ENCODE measurements around the gene DEUP1. TPM values are rescaled to one million over a fixed set of nuclear protein-coding genes. Genes with fewer than 3 reads are reported as not detected.

Gene DEUP1
- total RNA-seq, 2 donors from 2014 or later = not detected

GRCh38 chr11:93361435-93361834 is 30.9 kb downstream of the DEUP1 start:
- Histone ChIP-seq H3K4me3 (no peak overlapping the region), H3K27me3 (no peaks in the 10 kb centered on the region), H3K9me3 (peaks cover 0 to 13% of the 10 kb centered on the region in 2 donors), H3K27ac (no peak overlapping the region), H3K4me1 (no peaks in the 10 kb centered on the region), H3K36me3 (no peaks in the 10 kb centered on the region)
- TF ChIP-seq CTCF (IDR thresholded peaks at IDR 0.05) = peak in 1 of 2 donors; percentile 41
- DNase-seq (ENCODE audit: low spot score) = no peak

- no peak overlapping the region for H3K27ac ChIP-seq
- H3K36me3 ChIP-seq = no peaks in the 10 kb centered on the region
- no peak for TF ChIP-seq CTCF (IDR thresholded peaks at IDR 0.05)
- H3K4me3 ChIP-seq = no peak overlapping the region
- no peaks in the 10 kb centered on the region for H3K9me3 ChIP-seq
- no peaks in the 10 kb centered on the region for H3K27me3 ChIP-seq
- no peaks in the 10 kb centered on the region for H3K4me1 ChIP-seq
- DNase-seq (ENCODE audit: low spot score) = no peak
These were observed 37.5 kb downstream of the DEUP1 start for GRCh38 chr11:93368022-93368421.

GRCh38 chr11:93370260-93370659 is 39.7 kb downstream of the DEUP1 start:
- H3K9me3 ChIP-seq = no peaks in the 10 kb centered on the region
- no peaks in the 10 kb centered on the region for H3K27me3 ChIP-seq
- no peak overlapping the region for H3K4me3 ChIP-seq
- no peak overlapping the region for H3K27ac ChIP-seq
- no peak for DNase-seq (ENCODE audit: low spot score)
- H3K36me3 ChIP-seq = no peaks in the 10 kb centered on the region
- H3K4me1 ChIP-seq = no peaks in the 10 kb centered on the region
- TF ChIP-seq CTCF (IDR thresholded peaks at IDR 0.05) = no peak

GRCh38 chr11:93389737-93390136 is 59.2 kb downstream of the DEUP1 start:
- no peak overlapping the region for H3K4me3 ChIP-seq
- no peaks in the 10 kb centered on the region for H3K9me3 ChIP-seq
- no peak overlapping the region for H3K27ac ChIP-seq
- H3K4me1 ChIP-seq = no peaks in the 10 kb centered on the region
- H3K36me3 ChIP-seq = no peaks in the 10 kb centered on the region
- TF ChIP-seq CTCF (IDR thresholded peaks at IDR 0.05) = no peak
- DNase-seq (ENCODE audit: low spot score) = no peak
- H3K27me3 ChIP-seq = no peaks in the 10 kb centered on the region

- Histone ChIP-seq H3K27me3 (no peaks in the 10 kb centered on the region), H3K4me3 (no peak overlapping the region), H3K36me3 (no peaks in the 10 kb centered on the region), H3K4me1 (no peaks in the 10 kb centered on the region), H3K27ac (no peak overlapping the region), H3K9me3 (no peaks in the 10 kb centered on the region)
- TF ChIP-seq CTCF (IDR thresholded peaks at IDR 0.05) = no peak
- no peak for DNase-seq (ENCODE audit: low spot score)
These were observed 62.3 kb downstream of the DEUP1 start for GRCh38 chr11:93392867-93393266.

- Histone ChIP-seq H3K4me3 (no peak overlapping the region), H3K36me3 (no peaks in the 10 kb centered on the region), H3K27me3 (no peaks in the 10 kb centered on the region), H3K9me3 (no peaks in the 10 kb centered on the region), H3K27ac (no peak overlapping the region), H3K4me1 (no peaks in the 10 kb centered on the region)
- TF ChIP-seq CTCF (IDR thresholded peaks at IDR 0.05) = no peak
- no peak for DNase-seq (ENCODE audit: low spot score)
These were observed 62.8 kb downstream of the DEUP1 start for GRCh38 chr11:93393386-93393785.

All from right atrium auricular region (tissue), 2 donors.